Cerebellar nuclear complex (tissue), 1 donor: ENCODE measurements around the gene PLP2.
A peak's percentile ranks its signal among the peaks of the same experiment; 100 is the strongest.
"Not testable (repeated sequence)": the region's sequence is repeated elsewhere in the genome, so short reads cannot be mapped to it uniquely, and the experiment has no call there.

ENCODE experiments used
- DNase-seq, 2 experiments: peaks; one replicate each; lab custom pipeline; 2025; lab: John Stamatoyannopoulos, UW

PLP2 gene

DNA sequence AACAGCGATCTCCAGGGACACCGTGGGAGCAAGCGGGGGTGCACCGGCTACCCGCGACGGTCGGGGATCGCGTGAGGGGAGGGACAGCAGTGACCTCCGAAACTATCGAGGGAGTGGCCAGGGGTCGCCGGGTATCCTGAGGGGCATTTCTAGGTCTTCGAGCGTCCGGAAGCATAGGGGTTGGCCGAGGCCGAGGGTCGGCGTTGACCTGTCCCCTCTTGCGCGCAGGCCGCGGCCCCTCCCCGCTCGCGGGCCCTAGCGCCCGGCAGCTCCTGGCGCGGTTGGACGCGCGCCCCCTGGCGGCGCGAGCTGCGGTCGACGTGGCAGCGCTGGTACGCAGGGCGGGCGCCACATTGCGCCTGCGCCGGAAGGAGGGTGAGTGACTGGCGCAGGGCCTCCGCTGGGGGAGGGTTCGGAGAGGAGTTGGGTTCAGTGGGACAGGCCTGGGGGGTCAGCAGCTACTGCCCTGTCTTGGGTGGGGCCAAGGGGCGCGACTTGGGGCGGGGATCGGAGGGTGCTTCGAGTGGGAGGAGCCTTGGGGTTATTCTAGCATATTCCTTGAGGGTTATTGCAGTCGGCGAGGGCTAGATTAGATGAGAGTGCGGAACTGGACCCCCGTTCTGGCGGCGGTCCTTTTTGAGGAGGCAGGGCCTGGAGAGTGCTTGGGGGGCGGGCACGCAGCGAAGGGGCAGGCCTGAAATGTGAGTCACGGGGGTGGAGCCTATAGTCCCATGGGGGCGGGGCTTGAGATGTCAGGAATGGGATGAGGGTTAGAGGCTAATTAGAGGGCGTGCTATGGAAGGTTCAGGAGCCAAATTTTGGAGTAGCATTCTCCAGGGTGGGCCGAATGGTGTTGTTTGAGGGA, 7.9 kb upstream of the PLP2 start:
- peak in 1 of 2 experiments; percentile 29 for DNase-seq

GRCh38 chrX:49164589-49165360, 6.9 kb upstream of the PLP2 start:
- DNase-seq, result no peak

DNA sequence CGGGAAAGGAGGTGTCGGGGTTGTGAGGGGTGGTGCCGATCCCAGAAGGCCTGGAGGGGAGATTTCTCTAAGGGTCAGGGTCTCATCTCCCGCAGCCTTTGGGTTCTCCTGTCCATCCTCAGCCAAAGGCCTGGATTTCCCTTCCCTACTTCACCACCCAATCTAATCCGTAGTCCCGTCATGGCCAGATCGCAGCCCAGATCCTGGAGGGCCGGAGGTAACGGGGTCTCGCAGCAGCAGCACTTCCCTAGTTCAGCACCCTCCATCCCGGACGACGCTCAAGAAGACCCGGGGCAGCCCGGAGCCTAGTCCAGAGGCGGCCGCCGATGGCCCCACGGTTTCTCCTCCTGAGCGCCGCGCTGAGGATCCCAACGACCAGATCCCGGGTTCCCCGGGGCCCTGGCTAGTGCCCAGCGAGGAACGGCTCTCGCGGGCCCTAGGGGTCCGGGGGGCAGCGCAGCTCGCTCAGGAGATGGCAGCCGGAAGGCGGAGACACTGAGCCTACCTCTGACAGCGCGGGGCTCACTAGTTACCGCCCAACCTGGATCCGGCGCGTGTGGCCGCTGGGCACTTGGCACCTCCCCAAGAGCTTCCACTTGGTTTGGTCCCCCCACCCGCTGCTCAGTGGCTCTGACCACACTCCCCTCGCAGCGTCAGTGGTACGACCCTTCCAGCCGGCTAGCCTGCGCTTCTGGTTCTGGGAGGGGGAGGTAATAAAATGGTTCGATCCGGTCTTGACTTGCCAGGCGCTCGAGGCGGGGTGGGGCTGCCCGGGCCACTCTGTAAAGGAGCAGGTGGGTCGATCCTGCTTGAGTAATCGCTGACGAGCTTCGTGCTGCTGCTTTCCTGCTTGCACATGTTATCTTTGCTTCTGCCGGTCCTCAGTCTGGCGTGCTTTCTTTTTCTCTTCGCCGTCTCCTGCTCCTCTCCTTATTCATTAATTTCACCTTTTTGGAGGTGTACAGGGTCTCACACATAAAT, 5.5 kb upstream of the PLP2 start:
- DNase-seq, result peak; percentile 70 to 78

DNA sequence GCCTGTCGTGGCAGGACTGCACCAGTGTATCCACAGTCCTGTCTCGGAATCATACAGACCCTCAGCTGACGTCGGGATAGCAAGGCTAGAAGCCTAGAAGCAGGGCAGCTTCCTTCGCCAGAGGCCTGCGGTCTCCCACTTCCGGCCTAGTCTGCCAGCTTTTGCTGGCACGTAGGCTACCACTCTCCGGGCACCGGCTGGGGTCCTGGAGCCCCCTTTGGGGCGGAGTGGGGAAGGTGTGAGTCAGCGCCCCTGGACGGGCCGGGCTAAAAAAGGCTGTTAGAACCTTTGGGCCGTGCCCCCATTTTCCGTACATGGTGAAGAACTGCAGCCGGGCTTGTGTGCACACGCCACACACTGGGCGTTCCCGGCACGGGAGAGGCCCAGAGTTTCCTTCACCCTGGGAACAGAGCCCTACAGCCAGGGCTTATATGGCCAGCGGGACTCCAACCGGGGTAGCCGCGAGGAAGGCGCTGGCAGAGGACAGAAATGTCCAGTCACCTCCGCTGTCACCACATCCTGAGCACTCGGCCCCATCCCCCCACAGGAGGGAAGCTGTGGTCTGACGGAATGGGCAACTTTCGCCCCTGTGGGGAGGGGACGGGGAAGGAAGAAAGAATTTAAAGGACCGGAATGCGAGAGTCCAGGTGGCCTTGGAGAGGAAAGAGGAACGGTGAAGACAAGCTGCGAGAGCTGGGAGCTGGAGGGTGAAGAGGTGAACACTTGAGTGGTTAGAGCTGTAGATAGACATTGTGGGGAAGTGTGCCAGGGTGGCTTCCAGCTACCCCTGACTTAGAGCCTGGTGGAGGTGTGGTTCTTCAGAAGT, 4.6 kb upstream of the PLP2 start:
- no peak for DNase-seq

DNA sequence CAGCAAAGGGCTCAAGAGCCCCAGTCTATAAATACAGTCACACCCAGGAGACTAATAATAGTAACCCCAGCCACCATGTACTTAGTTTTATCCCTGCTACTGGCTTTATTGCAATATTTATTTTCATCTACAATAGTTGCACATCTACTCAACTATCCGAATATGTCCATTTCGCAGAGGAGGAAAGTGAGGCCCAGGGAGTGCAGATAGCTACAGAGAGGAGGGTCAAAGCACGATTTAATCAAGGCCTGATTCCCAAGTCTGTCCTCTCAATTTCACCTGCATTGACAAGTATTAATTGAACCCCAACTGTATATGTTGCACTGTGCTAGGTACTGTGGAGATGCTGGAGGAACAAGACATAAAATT, 4.0 kb upstream of the PLP2 start:
- no peak for DNase-seq

DNA sequence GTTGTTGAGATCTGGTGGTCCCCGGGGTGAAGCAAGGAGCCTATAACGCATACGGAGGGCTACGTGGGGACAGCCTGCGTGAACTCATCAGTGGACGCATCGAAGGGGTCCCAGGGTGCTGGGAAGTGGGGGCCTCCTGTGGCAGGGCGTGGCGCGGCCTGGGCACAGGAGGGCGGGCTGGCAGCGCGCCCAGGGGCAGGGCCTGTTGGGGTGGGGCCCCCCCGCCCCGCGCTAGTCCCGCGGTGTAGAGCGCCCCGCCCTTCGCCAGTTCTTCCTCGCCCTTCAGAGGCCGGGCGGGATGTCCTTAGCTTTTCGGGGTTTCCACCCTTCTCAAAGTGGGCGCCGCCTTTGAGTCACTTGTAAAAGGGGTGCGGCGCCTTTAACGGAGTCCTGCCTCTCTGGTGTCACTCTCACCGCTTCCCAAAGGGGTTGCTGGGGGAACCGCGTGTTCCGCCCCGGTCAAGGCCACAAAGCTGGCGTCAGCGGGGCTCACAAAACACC, 632 bp downstream of the PLP2 start:
- DNase-seq, result no peak

DNA sequence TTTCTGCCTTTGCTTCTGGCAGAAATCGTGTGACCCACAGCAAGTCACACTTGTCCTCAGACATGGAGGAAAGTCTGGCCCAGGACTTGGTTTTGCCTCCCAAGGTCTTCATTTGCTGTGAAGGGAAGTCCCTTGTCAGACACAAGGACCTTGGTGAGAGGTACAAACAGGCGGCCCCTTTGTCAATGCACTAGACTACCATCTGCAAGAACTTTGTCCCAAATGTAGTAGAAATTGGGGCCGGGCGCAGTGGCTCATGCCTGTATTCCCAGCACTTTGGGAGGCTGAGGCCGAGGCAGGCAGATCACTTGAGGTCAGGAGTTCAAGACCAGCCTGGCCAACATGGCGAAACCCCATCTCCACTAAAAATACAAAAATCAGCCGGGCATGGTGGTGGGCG, 1.8 kb downstream of the PLP2 start:
- not testable (repeated sequence) for DNase-seq

DNA sequence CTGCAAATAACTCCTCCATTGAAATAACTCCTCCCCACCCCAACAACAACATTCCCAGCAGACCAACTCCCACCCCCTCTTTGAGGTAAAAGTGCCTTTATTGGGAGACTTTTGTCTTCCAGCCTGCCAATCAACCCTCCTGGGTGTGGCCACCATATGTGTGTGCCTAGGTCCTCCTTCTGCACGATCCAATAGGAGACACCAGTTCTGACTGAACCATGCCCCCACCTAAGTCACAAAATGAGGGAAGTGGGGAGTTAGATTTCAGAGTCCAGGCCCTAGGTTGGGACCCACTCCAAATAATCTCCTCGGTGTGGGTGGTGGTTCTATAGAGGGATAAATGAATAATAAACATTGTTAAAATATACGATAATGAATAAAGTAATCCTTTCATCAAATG, 3.0 kb downstream of the PLP2 start:
- DNase-seq, result no peak

DNA sequence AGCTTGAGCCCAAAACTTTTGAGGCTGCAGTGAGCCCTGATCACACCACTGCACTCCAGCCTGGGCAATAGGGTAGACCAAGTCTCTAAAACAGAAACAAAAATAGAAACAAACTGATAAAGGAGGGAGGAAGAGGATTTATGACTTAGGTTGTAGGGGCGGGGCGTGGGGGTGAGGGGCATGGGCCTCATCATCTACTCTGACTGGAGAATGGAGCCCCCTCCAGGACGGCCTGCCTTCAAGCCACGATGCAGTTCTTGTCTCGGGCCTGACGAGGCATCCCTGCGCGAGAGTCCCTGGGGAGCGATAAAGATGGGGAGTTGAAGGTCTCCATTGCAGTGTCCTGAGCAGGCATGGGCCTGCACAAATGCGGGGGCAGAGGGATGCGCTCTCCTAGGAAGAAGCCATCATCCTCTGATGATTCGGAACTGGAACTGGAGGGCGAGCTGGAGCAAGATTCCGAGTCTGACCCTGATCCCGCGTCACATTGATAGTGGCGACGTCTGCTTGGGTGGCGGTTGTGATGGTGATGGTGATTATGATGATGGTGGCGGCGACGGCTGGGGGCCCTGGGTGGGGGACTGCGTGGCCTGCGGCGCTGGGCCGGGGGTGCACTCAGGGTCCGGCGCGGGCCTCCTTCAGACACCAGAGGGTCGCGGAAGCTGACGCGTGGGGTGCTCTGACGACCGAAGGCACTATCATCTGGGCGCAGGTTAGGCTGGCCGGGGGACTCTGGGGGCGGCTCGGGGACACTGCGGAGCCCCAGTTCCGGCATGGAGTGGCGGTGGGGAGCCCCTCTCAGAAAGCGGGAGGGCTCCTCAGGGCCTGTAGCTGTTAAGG, 4.0 kb downstream of the PLP2 start:
- no peak for DNase-seq

DNA sequence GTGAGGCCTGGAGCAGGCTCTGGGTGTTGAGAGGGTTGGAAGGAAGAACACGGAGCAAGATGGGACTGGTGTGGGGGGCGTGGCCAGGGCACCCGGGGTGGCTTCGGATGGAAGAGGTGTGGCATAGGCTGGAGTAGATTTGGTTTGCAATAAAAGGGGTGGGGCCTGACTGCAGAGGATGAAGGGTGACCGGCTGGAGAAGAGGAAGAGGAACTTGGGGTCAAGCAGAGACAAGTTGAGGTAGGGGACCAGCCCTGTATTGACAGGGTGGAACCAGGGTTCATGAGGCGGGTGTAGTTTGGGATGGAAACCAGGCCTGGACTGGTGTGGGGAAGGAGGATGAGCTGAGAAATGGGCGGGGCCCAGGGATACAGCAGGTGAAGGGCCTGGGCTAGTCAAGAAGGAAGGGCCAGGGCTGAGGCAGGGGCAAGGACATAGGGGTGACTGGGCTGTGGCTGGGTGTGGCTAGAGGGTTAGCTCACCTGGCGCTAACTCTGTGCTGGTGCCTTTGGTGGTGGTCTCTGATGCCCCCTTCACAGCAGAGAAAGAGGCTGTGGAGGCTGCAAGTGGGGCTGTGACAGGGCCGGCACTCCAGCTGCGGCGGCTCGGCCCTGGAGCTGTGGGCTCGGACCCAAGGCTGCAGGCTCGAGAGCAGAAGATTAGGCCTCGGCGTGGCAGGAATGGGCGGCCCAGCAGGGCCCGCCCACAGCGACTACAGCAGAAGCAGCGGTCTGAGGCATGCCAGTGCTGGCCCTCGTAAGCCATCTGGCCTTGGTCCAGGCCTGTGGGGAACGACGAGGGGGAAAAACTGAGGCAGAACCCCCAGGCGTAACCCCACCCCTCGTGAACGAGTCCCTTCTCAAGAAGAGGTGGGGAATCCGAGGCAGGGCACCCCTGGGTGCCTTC, 5.0 kb downstream of the PLP2 start:
- no peak for DNase-seq

DNA sequence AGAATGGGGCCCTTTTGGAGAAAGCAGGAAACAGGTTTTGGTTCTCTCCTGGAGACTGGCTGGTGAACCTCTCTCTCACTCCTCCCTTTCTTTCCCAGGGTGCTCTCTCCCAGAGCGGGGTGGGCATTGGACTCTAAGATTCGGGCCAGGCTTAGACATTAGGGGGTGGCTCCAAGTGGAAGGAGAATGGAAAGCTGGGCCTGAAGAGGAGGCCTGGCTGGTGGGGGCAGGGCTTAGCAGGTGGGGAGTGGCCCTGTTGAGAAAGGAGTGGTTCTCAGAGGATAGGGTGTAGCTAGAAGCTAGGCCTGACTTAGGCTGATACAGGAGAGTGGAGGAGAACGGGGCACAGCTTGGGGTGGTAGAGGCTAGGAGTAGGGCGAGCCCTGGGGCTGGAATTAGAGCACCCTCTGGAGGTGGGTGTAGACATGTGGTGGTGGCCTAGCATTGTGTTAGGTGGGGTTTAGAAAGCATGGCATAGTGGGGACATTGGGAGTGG, 5.7 kb downstream of the PLP2 start:
- no peak for DNase-seq

GRCh38 chrX:49177873-49178480, 6.3 kb downstream of the PLP2 start:
- no peak for DNase-seq

DNA sequence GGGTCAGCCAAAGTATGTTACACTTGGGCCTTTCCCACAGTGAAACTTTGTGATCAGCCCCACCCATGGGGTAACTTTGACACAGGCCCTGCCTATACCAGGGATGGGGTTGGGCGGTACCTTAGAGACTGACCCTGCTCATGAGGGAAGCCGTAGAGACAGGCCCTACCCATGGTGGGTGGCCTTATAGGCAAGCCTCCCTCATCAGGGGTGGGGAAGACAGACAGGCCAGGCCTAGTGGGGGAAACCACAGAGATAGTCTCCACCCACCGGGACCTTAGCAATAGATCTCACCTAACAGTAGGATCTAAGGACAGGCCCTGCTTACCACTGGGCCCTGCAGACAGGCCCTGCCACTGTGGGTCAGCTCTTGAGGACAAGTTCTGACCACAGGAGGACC, 6.8 kb downstream of the PLP2 start:
- DNase-seq, result no peak

- no peak for DNase-seq
Observed at GRCh38 chrX:49179358-49179757, 7.7 kb downstream of the PLP2 start.

DNA sequence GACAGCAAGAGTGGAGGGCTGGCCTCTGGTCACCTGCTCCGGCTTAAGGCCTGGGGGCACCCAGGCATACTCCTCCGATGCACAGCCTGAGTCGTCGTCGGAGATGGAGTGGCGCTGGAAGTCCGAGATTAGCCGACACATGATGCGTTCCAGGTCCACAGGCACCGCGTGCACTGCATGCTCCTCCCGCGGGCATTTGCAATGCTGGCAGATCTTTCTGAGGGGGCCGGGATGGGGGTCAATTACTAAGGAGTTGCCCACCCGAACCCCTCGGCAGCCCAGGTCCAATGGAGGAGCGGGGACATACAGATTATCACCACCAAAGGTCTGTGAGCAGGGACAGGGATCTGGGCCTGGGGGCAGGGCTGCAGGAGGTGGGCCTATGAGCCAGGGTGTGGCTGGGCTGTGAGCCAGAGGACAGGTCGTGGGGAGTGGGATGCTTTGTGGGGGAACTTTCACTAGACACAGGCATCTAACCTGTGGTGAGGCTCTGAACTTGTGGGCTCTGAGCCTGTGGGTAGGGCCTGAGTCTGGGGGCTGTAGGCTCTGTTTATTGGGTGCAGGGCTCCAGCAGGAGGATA, 12.1 kb downstream of the PLP2 start:
- DNase-seq, result no peak

GRCh38 chrX:49184294-49185281, 12.9 kb downstream of the PLP2 start:
- no peak for DNase-seq
